T-helper 2 cell treated with Interferon-gamma antibody and Interleukin-4, amounts not matched to agents 5 μg/mL and 100 μg/mL, for 36 hours (primary cell): ENCODE data around the gene ATOH1.

Experiments
- DNase-seq: peaks from one replicate; pipeline ENCODE4 v3.0.0; 2021; ENCODE audit warnings: low spot score
- H3K27ac Mint-ChIP-seq: one replicate; pipeline ENCODE4 v1.8.0; 2021; ENCODE audit warnings: mild to moderate bottlenecking, mixed read lengths
- H3K27me3 Mint-ChIP-seq: one replicate; pipeline ENCODE4 v1.8.0; 2021; ENCODE audit warnings: low read depth, mixed read lengths
- H3K36me3 Mint-ChIP-seq: one replicate; pipeline ENCODE4 v1.8.0; 2021; ENCODE audit warnings: low read depth, mixed read lengths
- H3K4me1 Mint-ChIP-seq: one replicate; pipeline ENCODE4 v1.8.0; 2021; ENCODE audit warnings: low read depth, mixed read lengths
- H3K4me3 Mint-ChIP-seq: one replicate; pipeline ENCODE4 v1.8.0; 2022; ENCODE audit warnings: mild to moderate bottlenecking, moderate library complexity, mixed read lengths
- H3K9me3 Mint-ChIP-seq: one replicate; pipeline ENCODE4 v1.8.0; 2021; ENCODE audit warnings: mixed read lengths

The ATOH1 gene

GRCh38 chr4:93827272-93827947 lies 1.1 kb upstream of the ATOH1 start:
- Mint-ChIP-seq H3K27ac (no peak overlapping the region), H3K4me1 (no peaks in the 10 kb centered on the region), H3K36me3 (no peaks in the 10 kb centered on the region), H3K27me3 (peaks cover 73% of the 10 kb centered on the region), H3K9me3 (no peaks in the 10 kb centered on the region), H3K4me3 (peak overlapping the region; percentile 51)
- no peak for DNase-seq

GRCh38 chr4:93828995-93829819 lies 654 bp downstream of the ATOH1 start:
- Mint-ChIP-seq H3K9me3 (no peaks in the 10 kb centered on the region), H3K27ac (no peak overlapping the region), H3K4me3 (peak overlapping the region; percentile 51), H3K4me1 (no peaks in the 10 kb centered on the region), H3K27me3 (peaks cover 89% of the 10 kb centered on the region), H3K36me3 (no peaks in the 10 kb centered on the region)
- no peak for DNase-seq

- Mint-ChIP-seq H3K4me3 (peak overlapping the region; percentile 15), H3K9me3 (no peaks in the 10 kb centered on the region), H3K27ac (peak overlapping the region; percentile 45), H3K36me3 (no peaks in the 10 kb centered on the region), H3K27me3 (peaks cover 92% of the 10 kb centered on the region), H3K4me1 (no peaks in the 10 kb centered on the region)
- DNase-seq: no peak
Measured at GRCh38 chr4:93829820-93830687, 1.5 kb downstream of the ATOH1 start.

GRCh38 chr4:93831716-93832496 lies 3.4 kb downstream of the ATOH1 start:
- Mint-ChIP-seq H3K27me3 (peaks cover 85% of the 10 kb centered on the region), H3K9me3 (no peaks in the 10 kb centered on the region), H3K36me3 (no peaks in the 10 kb centered on the region), H3K4me1 (no peaks in the 10 kb centered on the region), H3K27ac (no peak overlapping the region), H3K4me3 (no peak overlapping the region)
- DNase-seq: no peak

- Mint-ChIP-seq H3K9me3 (no peaks in the 10 kb centered on the region), H3K4me3 (no peak overlapping the region), H3K27ac (no peak overlapping the region), H3K4me1 (no peaks in the 10 kb centered on the region), H3K27me3 (peaks cover 61% of the 10 kb centered on the region), H3K36me3 (no peaks in the 10 kb centered on the region)
- DNase-seq: no peak
Measured at GRCh38 chr4:93834249-93835066, 5.9 kb downstream of the ATOH1 start.

GRCh38 chr4:93835929-93836328 lies 7.4 kb downstream of the ATOH1 start:
- H3K4me1 Mint-ChIP-seq: no peaks in the 10 kb centered on the region
- H3K27ac Mint-ChIP-seq: no peak overlapping the region
- no peaks in the 10 kb centered on the region for H3K36me3 Mint-ChIP-seq
- no peak for DNase-seq
- no peaks in the 10 kb centered on the region for H3K9me3 Mint-ChIP-seq
- H3K27me3 Mint-ChIP-seq: peaks cover 47% of the 10 kb centered on the region
- no peak overlapping the region for H3K4me3 Mint-ChIP-seq

- H3K27me3 Mint-ChIP-seq: peaks cover 12% of the 10 kb centered on the region
- H3K36me3 Mint-ChIP-seq: no peaks in the 10 kb centered on the region
- no peak for DNase-seq
- no peaks in the 10 kb centered on the region for H3K4me1 Mint-ChIP-seq
- no peaks in the 10 kb centered on the region for H3K9me3 Mint-ChIP-seq
- H3K4me3 Mint-ChIP-seq: no peak overlapping the region
- H3K27ac Mint-ChIP-seq: no peak overlapping the region
Measured at GRCh38 chr4:93839704-93840103, 11.2 kb downstream of the ATOH1 start.

- Mint-ChIP-seq H3K4me3 (no peak overlapping the region), H3K27me3 (no peaks in the 10 kb centered on the region), H3K36me3 (no peaks in the 10 kb centered on the region), H3K9me3 (no peaks in the 10 kb centered on the region), H3K4me1 (no peaks in the 10 kb centered on the region), H3K27ac (no peak overlapping the region)
- DNase-seq: no peak
Measured at GRCh38 chr4:93841803-93842345, 13.3 kb downstream of the ATOH1 start.

- Mint-ChIP-seq H3K4me1 (no peaks in the 10 kb centered on the region), H3K4me3 (no peak overlapping the region), H3K27ac (no peak overlapping the region), H3K27me3 (no peaks in the 10 kb centered on the region), H3K36me3 (no peaks in the 10 kb centered on the region), H3K9me3 (no peaks in the 10 kb centered on the region)
- DNase-seq: no peak
Measured at GRCh38 chr4:93842601-93843252, 14.2 kb downstream of the ATOH1 start.

- Mint-ChIP-seq H3K27me3 (no peaks in the 10 kb centered on the region), H3K9me3 (no peaks in the 10 kb centered on the region), H3K27ac (no peak overlapping the region), H3K4me3 (no peak overlapping the region), H3K36me3 (no peaks in the 10 kb centered on the region), H3K4me1 (no peaks in the 10 kb centered on the region)
- no peak for DNase-seq
Measured at GRCh38 chr4:93843772-93844171, 15.2 kb downstream of the ATOH1 start.

GRCh38 chr4:93852680-93853079 lies 24.1 kb downstream of the ATOH1 start:
- H3K4me3 Mint-ChIP-seq: no peak overlapping the region
- H3K27me3 Mint-ChIP-seq: no peaks in the 10 kb centered on the region
- no peaks in the 10 kb centered on the region for H3K36me3 Mint-ChIP-seq
- no peaks in the 10 kb centered on the region for H3K4me1 Mint-ChIP-seq
- no peak for DNase-seq
- H3K27ac Mint-ChIP-seq: no peak overlapping the region
- H3K9me3 Mint-ChIP-seq: no peaks in the 10 kb centered on the region

- no peaks in the 10 kb centered on the region for H3K9me3 Mint-ChIP-seq
- H3K27ac Mint-ChIP-seq: no peak overlapping the region
- no peak for DNase-seq
- H3K4me3 Mint-ChIP-seq: no peak overlapping the region
- no peaks in the 10 kb centered on the region for H3K4me1 Mint-ChIP-seq
- no peaks in the 10 kb centered on the region for H3K27me3 Mint-ChIP-seq
- no peaks in the 10 kb centered on the region for H3K36me3 Mint-ChIP-seq
Measured at GRCh38 chr4:93855926-93856325, 27.4 kb downstream of the ATOH1 start.
